NAMALWA (cell line): ENCODE results near the gene SLC39A11.

Source experiments
- DNase-seq: peaks from one replicate; pipeline ENCODE4 v3.0.0-alpha.2; 2015; ENCODE audit warnings: low spot score

The SLC39A11 gene

DNA sequence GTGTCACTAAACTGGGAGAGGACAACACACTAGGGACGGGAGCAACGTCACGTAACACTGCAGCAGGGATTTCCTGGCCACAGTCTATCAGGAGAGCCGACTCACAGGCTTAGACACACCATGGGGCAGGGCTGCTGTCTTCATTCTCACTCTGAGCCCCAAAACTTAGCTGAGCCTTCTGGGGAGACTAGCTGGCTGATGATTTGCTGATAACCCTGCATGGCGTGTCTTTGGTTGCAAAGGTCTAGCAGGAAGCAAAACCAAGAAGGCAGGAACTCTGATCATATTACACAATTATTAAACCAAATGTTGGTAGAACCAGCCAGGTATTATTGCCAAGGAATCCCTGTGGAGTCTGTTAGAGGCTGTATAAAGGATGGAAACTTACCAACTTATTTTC, 345.0 kb downstream of the SLC39A11 start:
- no peak for DNase-seq

DNA sequence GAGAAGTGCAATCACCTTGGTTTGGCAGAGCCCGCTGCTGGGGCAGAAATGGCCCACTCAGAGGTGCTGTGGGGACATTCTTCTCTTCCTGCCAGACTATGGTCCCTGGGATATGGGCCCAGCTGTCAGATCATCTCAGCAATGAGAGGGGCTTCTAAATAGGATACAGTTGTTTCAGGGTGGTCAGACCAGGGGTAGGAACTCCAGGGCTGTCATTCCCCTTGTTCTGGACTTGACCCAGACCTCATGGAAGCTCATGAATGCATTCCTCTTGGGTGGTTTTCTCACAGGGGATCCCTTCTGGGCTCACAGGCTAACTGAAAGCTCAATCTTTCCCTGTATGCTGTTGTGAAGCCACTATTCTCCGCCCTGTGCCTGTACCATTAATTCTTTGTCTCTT, 347.2 kb downstream of the SLC39A11 start:
- no peak for DNase-seq

DNA sequence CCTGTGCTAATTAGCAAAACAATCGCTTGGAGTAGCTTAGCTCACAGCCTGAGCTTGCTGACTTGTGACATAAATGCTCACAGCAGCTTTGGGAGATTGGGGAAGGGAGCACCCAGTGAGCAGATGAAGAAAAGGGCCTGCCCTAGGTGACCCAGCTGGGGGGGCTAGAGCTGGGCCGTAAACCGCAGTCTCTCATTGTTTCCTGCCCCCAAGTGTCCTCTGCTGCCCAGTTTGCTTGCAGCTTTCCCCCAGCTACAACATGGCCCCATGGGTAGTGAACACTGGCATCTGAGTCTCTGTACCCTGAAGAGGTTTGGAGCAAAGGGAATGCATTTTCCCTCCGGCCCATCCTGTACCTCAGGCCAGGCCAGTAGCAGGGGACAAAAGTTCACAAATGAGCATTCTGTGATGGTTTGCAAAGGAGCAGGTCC, 349.4 kb downstream of the SLC39A11 start:
- no peak for DNase-seq

- DNase-seq, result no peak
Observed at GRCh38 chr17:72737151-72737690, 355.3 kb downstream of the SLC39A11 start.

DNA sequence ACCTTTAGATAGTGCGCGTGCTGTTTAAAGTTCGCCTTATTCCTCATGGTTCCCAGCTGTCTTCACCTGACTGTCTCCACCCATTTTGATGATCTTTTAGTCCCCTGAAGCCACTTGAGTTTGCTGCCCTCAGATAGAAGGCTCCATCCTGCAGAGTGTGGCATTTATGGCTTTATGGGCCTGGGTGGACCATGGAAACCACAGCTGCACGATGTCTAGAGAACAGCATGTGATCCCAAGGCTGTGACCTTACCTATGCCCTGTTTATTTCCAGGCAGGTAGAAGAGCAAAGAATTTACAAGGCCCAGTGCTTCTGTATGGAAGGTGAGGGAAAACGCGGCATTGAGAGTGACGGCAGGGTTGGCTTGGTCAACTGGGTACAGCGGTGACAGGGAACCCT, 356.9 kb downstream of the SLC39A11 start:
- no peak for DNase-seq

- no peak for DNase-seq
Observed at GRCh38 chr17:72735048-72735447, 357.4 kb downstream of the SLC39A11 start.

DNA sequence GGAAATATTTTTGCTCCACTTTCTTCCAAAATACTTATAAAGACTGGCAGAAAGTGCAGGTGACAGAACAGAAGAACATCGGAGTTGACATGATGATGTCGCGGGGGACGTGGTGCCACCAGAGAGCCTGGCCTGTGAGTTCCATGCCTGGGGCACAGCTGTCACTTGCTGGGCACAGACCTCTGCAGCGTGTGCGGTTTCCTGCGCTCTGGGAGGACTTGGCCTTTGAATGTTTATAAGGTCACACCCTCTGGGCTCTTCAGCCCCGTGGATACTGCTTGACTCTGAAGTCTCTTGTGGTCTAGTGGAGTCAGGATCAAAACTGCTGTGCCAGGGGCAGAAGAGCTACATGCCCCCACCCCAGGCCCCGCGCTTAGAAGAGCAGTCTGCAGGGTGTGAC, 357.9 kb downstream of the SLC39A11 start:
- no peak for DNase-seq

DNA sequence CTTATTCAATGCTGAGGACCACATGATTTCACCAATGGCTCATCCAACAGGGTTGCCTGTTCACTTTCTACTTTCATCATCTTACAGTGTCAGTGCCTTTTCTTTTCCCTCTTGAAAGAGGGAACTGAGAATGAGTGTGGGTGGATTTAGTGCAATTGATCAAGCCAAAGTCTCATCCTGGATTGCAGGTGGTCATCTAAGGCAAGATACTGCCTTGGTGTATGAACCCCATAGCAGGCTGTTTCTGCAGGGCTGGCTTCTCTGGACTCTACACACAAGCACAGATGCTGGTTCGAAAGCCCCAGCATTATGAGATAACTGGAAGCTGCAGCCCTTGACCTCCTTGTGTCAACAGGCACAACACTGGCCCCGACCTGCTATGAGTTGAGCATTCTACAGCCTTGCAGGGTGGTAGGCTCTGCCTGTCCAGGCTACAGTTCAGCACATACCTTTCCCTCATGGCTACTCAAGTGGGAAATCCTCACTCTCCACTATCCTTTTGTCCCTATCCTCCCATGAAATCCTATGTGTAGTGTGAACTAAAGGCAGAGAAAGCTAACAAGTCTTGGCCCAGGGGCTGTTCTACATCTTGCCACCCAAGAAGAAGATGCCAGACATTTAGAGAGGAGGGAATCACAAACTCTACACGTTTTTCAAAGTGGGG, 358.7 kb downstream of the SLC39A11 start:
- DNase-seq, result no peak

GRCh38 chr17:72732893-72733618, 359.4 kb downstream of the SLC39A11 start:
- DNase-seq, result no peak

DNA sequence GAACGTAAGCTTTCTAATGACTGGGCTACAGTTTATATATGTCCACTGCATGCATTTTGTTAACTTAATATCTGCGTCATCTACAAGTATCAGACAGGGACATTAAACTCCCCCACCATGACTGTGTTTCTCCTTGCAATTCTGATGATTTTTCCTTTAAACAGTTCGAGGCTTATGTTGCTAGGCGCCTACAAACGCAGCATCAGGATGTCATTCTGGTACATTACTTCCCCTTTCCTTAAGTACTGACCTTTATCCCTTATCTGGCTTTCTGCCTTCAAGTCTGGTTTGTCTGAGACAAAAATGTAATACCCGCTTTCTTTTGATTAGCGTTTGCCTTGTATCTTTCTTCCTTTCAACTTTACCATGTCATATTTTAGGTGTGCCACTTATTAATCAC, 362.4 kb downstream of the SLC39A11 start:
- peak; percentile 13 for DNase-seq

- peak; percentile 63 for DNase-seq
Observed at GRCh38 chr17:72726936-72727335, 365.6 kb downstream of the SLC39A11 start.

DNA sequence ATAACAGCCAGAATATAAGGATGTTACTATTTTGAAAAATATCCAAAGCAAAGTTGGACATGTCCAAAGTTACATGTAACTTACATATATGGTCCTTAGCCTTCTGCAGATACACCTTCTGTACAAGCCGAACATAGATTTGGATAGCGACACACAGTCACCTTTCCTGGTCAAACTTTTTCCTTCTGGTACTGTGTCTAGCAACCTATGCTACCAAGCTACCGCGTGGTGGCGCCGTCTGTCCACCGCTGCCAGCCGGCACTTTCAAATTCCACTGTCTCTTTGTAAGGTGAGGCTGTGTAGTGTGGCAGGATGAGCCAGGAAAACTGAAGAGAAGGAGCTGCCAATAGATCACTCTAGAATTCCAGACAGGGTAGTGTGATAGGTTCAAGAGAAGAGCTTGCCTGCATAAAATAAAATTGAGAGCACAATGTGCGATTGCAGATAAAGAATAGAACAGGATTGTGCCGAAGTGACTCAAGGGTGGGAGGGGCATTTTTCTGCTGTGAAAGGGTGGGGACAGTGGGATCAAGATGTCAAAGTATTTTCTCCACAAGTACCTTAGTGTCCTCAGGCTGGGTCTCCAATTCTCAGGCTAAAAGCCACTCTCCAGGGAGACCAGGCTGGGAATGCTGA, 366.9 kb downstream of the SLC39A11 start:
- DNase-seq, result peak; percentile 57

GRCh38 chr17:72724267-72724666, 368.2 kb downstream of the SLC39A11 start:
- DNase-seq, result no peak

DNA sequence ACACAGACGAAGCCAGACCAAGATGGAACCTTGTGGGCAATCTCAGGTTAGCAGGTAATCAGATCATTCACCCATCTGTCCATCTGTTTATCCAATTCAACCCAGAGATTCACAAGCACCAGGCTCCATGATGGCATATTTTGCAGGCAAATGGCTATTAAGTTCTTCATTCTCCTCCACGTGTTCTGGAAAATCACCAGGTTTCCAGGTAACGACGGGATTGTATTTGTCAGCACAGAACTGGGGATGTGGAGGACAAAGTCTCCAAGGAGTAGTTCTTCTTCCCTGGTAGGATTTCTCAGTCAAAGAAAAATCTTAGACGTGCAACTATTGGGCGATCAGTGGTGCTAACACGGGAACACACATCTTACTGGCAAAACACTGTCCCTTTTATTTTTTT, 368.8 kb downstream of the SLC39A11 start:
- DNase-seq, result no peak

GRCh38 chr17:72720494-72720825, 372.0 kb downstream of the SLC39A11 start:
- DNase-seq, result no peak

- no peak for DNase-seq
Observed at GRCh38 chr17:72719578-72720493, 372.7 kb downstream of the SLC39A11 start.

GRCh38 chr17:72719206-72719577, 373.3 kb downstream of the SLC39A11 start:
- no peak for DNase-seq

DNA sequence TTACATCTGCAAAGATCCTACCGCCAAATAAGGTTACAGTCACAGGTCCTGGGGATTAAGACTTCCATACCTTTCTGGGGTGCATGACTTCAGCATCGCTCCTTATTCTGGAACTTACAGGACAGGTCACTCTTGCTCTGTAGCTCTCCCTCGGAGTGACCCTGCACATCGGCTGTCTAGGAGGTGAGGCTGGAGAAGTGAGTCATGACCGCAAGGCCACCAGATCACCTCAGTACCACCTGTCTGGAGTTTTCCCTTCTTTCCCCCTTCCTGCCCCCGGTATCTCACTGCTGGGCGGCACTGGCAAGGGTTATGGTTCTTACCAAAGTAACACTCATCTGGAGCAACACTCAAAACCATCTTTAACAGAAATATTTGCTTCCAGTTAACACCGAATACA, 374.8 kb downstream of the SLC39A11 start:
- DNase-seq, result no peak

DNA sequence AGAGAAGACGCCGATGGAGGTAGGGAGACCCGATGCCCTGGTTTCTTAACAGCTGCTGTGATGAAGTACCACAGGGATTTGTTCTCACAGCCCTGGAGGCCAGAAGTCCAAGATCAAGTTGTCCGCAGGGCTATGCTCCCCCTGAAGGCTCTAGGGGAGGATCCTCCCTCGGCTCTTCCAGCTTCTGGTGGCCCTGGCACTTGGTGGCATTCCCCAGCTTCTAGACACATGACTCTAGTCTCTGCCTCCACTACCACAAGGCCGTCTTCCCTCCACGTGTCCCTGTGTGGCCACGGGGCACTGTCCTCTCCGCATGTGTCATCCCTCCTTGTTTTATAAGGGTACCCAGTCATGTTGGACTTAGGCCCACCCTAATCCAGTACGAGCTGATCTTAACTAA, 375.2 kb downstream of the SLC39A11 start:
- DNase-seq, result no peak

- no peak for DNase-seq
Observed at GRCh38 chr17:72715906-72716572, 376.4 kb downstream of the SLC39A11 start.

GRCh38 chr17:72714357-72714966, 378.0 kb downstream of the SLC39A11 start:
- no peak for DNase-seq
